22Rv1 (cell line): Measurements from ENCODE around the gene CBX3.

Experiments used
- CTCF ChIP-seq: fragments of 450-650 bp; IDR thresholded peaks from 2 replicates; pipeline ENCODE4 v1.5.1; 2017; ENCODE audit warnings: mild to moderate bottlenecking
- ZFX ChIP-seq: fragments of 450-650 bp; IDR thresholded peaks from 2 replicates; pipeline ENCODE4 v1.6.1; 2017; ENCODE audit warnings: antibody characterized with exemption, borderline replicate concordance

- peak; percentile 89 for TF ChIP-seq CTCF
- no peak for TF ChIP-seq ZFX
These were observed 3.3 kb upstream of the CBX3 start for GRCh38 chr7:26198133-26198780.
